Activated T-helper 2 cell treated with anti-CD3 and anti-CD28 coated beads, Interferon-gamma antibody, Interleukin-2, Interleukin-4, amounts not matched to agents 10 μg/mL and 5 μg/mL and 100 μg/mL, durations not matched to agents 14 hours and 24 hours and 36 hours (primary cell): ENCODE measurements around the gene LRIG1. TPM values are rescaled to one million over a fixed set of nuclear protein-coding genes. Genes with fewer than 3 reads are reported as not detected.
A peak's percentile ranks its signal among the peaks of the same experiment; 100 is the strongest.

Source experiments
- DNase-seq: peaks from one replicate; pipeline ENCODE4 v3.0.0; 2021; ENCODE audit warnings: low spot score
- H3K27ac Mint-ChIP-seq: one replicate; pipeline ENCODE4 v1.8.0; 2021; ENCODE audit warnings: mixed read lengths
- H3K27me3 Mint-ChIP-seq: one replicate; pipeline ENCODE4 v1.8.0; 2021; ENCODE audit warnings: low read depth, mixed read lengths
- H3K36me3 Mint-ChIP-seq: one replicate; pipeline ENCODE4 v1.8.0; 2021; ENCODE audit warnings: low read depth, mixed read lengths
- H3K4me1 Mint-ChIP-seq: one replicate; pipeline ENCODE4 v1.8.0; 2021; ENCODE audit warnings: low read depth, mixed read lengths
- H3K4me3 Mint-ChIP-seq: one replicate; pipeline ENCODE4 v1.8.0; 2021; ENCODE audit warnings: low read depth, mild to moderate bottlenecking, moderate library complexity, mixed read lengths
- H3K9me3 Mint-ChIP-seq: one replicate; pipeline ENCODE4 v1.8.0; 2021; ENCODE audit warnings: mixed read lengths
- intact Hi-C: fragments of 100-400 bp; cut with micrococcal nuclease; formaldehyde crosslinking; loops from one replicate; pipeline ENCODE4 v1.15.1; 2023
- total RNA-seq: library from RNA; stranded (reverse); gene quantifications from 2 replicates; pipeline ENCODE4 v1.2.3, GENCODE V29; 2022

Gene LRIG1
- total RNA-seq, 1 donor from 2014 or later = 42.5 TPM

- Mint-ChIP-seq H3K4me3 (peak overlapping the region; percentile 76), H3K36me3 (peaks cover 17% of the 10 kb centered on the region), H3K4me1 (peaks cover 53% of the 10 kb centered on the region), H3K27ac (no peak overlapping the region), H3K9me3 (no peaks in the 10 kb centered on the region), H3K27me3 (peaks cover 29% of the 10 kb centered on the region)
- intact Hi-C loops = loop anchor here (1.0 to 10.0 kb wide), 5 partner anchors 20 to 493 kb away; partner anchors contain the start of genes KBTBD8 and SLC25A26
- DNase-seq = no peak
Measured at GRCh38 chr3:66501483-66502244, 842 bp upstream of the LRIG1 start.

- intact Hi-C loops = loop anchor here (2.0 to 10.0 kb wide), 2 partner anchors 279 to 495 kb away; partner anchors contain the start of genes KBTBD8 and SLC25A26
- H3K27me3 Mint-ChIP-seq = peaks cover 21% of the 10 kb centered on the region
- peak; percentile 45 for DNase-seq
- peaks cover 18% of the 10 kb centered on the region for H3K36me3 Mint-ChIP-seq
- H3K4me1 Mint-ChIP-seq = peaks cover 67% of the 10 kb centered on the region
- H3K4me3 Mint-ChIP-seq = peak overlapping the region; percentile 96
- no peaks in the 10 kb centered on the region for H3K9me3 Mint-ChIP-seq
- peak overlapping the region; percentile 84 for H3K27ac Mint-ChIP-seq
Measured at GRCh38 chr3:66499881-66500575, 794 bp downstream of the LRIG1 start.

- intact Hi-C loops = loop anchor here (1.0 kb wide), 1 partner anchor 9 kb away; no protein-coding TSS in a partner anchor
Measured at GRCh38 chr3:66498687-66499621, 1.9 kb downstream of the LRIG1 start.

GRCh38 chr3:66497985-66498671, 2.7 kb downstream of the LRIG1 start:
- peak overlapping the region; percentile 96 for H3K4me3 Mint-ChIP-seq
- DNase-seq = no peak
- H3K27ac Mint-ChIP-seq = peak overlapping the region; percentile 84
- intact Hi-C loops = loop anchor here (1.0 kb wide), 1 partner anchor 8 kb away; no protein-coding TSS in a partner anchor
- H3K9me3 Mint-ChIP-seq = no peaks in the 10 kb centered on the region
- H3K27me3 Mint-ChIP-seq = peaks cover 10% of the 10 kb centered on the region
- peaks cover 77% of the 10 kb centered on the region for H3K4me1 Mint-ChIP-seq
- peaks cover 28% of the 10 kb centered on the region for H3K36me3 Mint-ChIP-seq

More at GRCh38 chr3:66498687-66499621, 1.9 kb downstream of the LRIG1 start:
- H3K36me3 Mint-ChIP-seq = peaks cover 21% of the 10 kb centered on the region
- H3K4me1 Mint-ChIP-seq = peaks cover 76% of the 10 kb centered on the region
- H3K27ac Mint-ChIP-seq = peak overlapping the region; percentile 84
- no peaks in the 10 kb centered on the region for H3K9me3 Mint-ChIP-seq
- H3K4me3 Mint-ChIP-seq = peak overlapping the region; percentile 96
- DNase-seq = no peak
- H3K27me3 Mint-ChIP-seq = peaks cover 17% of the 10 kb centered on the region

- peak overlapping the region; percentile 81 for H3K27ac Mint-ChIP-seq
- H3K4me3 Mint-ChIP-seq = peak overlapping the region; percentile 96
- H3K36me3 Mint-ChIP-seq = peaks cover 28% of the 10 kb centered on the region
- peaks cover 5% of the 10 kb centered on the region for H3K27me3 Mint-ChIP-seq
- H3K9me3 Mint-ChIP-seq = no peaks in the 10 kb centered on the region
- intact Hi-C loops = no loop called here
- peaks cover 78% of the 10 kb centered on the region for H3K4me1 Mint-ChIP-seq
- no peak for DNase-seq
Measured at GRCh38 chr3:66497288-66497984, 3.4 kb downstream of the LRIG1 start.

GRCh38 chr3:66496746-66497145, 4.1 kb downstream of the LRIG1 start:
- Mint-ChIP-seq H3K36me3 (peaks cover 31% of the 10 kb centered on the region), H3K27me3 (peaks cover 1% of the 10 kb centered on the region), H3K4me3 (peak overlapping the region; percentile 96), H3K9me3 (no peaks in the 10 kb centered on the region), H3K27ac (peak overlapping the region; percentile 81), H3K4me1 (peaks cover 80% of the 10 kb centered on the region)
- no peak for DNase-seq
- intact Hi-C loops = no loop called here

GRCh38 chr3:66496301-66496700, 4.5 kb downstream of the LRIG1 start:
- intact Hi-C loops = no loop called here
- Mint-ChIP-seq H3K27me3 (peaks cover 1% of the 10 kb centered on the region), H3K27ac (peak overlapping the region; percentile 54), H3K4me3 (peak overlapping the region; percentile 96), H3K4me1 (peaks cover 77% of the 10 kb centered on the region), H3K36me3 (peaks cover 33% of the 10 kb centered on the region), H3K9me3 (no peaks in the 10 kb centered on the region)
- no peak for DNase-seq

- peaks cover 80% of the 10 kb centered on the region for H3K4me1 Mint-ChIP-seq
- no peaks in the 10 kb centered on the region for H3K27me3 Mint-ChIP-seq
- H3K4me3 Mint-ChIP-seq = peak overlapping the region; percentile 55
- intact Hi-C loops = loop anchor here (1.0 kb wide), 2 partner anchors 14 to 23 kb away; no protein-coding TSS in a partner anchor
- peak overlapping the region; percentile 77 for H3K27ac Mint-ChIP-seq
- no peak for DNase-seq
- H3K36me3 Mint-ChIP-seq = peaks cover 33% of the 10 kb centered on the region
- no peaks in the 10 kb centered on the region for H3K9me3 Mint-ChIP-seq
Measured at GRCh38 chr3:66495668-66496045, 5.2 kb downstream of the LRIG1 start.

GRCh38 chr3:66494959-66495667, 5.7 kb downstream of the LRIG1 start:
- H3K27ac Mint-ChIP-seq = peak overlapping the region; percentile 77
- H3K9me3 Mint-ChIP-seq = no peaks in the 10 kb centered on the region
- intact Hi-C loops = loop anchor here (1.0 kb wide), 2 partner anchors 14 to 23 kb away; no protein-coding TSS in a partner anchor
- no peaks in the 10 kb centered on the region for H3K27me3 Mint-ChIP-seq
- DNase-seq = no peak
- peak overlapping the region; percentile 55 for H3K4me3 Mint-ChIP-seq
- peaks cover 33% of the 10 kb centered on the region for H3K36me3 Mint-ChIP-seq
- H3K4me1 Mint-ChIP-seq = peaks cover 85% of the 10 kb centered on the region

GRCh38 chr3:66493458-66494099, 7.2 kb downstream of the LRIG1 start:
- H3K9me3 Mint-ChIP-seq = no peaks in the 10 kb centered on the region
- H3K27me3 Mint-ChIP-seq = no peaks in the 10 kb centered on the region
- H3K4me1 Mint-ChIP-seq = peaks cover 91% of the 10 kb centered on the region
- DNase-seq = no peak
- intact Hi-C loops = no loop called here
- peak overlapping the region; percentile 80 for H3K27ac Mint-ChIP-seq
- H3K4me3 Mint-ChIP-seq = peak overlapping the region; percentile 76
- peaks cover 30% of the 10 kb centered on the region for H3K36me3 Mint-ChIP-seq
